Measurements from ENCODE around the gene PLPPR1.

The PLPPR1 gene

GRCh38 chr9:101200852-101201251 is 172.3 kb downstream of the PLPPR1 start:
- ATAC-seq: no peak
- TF ChIP-seq ARNTL (CRISPR knock-in tag; IDR thresholded peaks at IDR 0.05; ENCODE audit: borderline replicate concordance, low read depth): no peak
- TF ChIP-seq ZC3H10 (CRISPR knock-in tag; IDR thresholded peaks at IDR 0.05): no peak
- TF ChIP-seq RARB (CRISPR knock-in tag; IDR thresholded peaks at IDR 0.05): no peak
- no peak for TF ChIP-seq ZFP30 (CRISPR knock-in tag; IDR thresholded peaks at IDR 0.05)
- TF ChIP-seq BACH2 (CRISPR knock-in tag; IDR thresholded peaks at IDR 0.05; ENCODE audit: borderline replicate concordance): no peak
- no peak for TF ChIP-seq TOX (CRISPR knock-in tag; IDR thresholded peaks at IDR 0.05; ENCODE audit: borderline replicate concordance)
- no peak for TF ChIP-seq CSDC2 (CRISPR knock-in tag; IDR thresholded peaks at IDR 0.05)
- no peak for TF ChIP-seq ZNF70 (CRISPR knock-in tag; IDR thresholded peaks at IDR 0.05)
- no peak for TF ChIP-seq ISL1 (CRISPR knock-in tag; IDR thresholded peaks at IDR 0.05)
- no peak for TF ChIP-seq CSRNP3 (CRISPR knock-in tag; IDR thresholded peaks at IDR 0.05)
- no peak for TF ChIP-seq GLIS3 (CRISPR knock-in tag; IDR thresholded peaks at IDR 0.05)
- no peak for TF ChIP-seq ESRRG (CRISPR knock-in tag; IDR thresholded peaks at IDR 0.05)
- TF ChIP-seq CREB5 (CRISPR knock-in tag; IDR thresholded peaks at IDR 0.05; ENCODE audit: low read depth): no peak
- no peak for TF ChIP-seq ZFP3 (CRISPR knock-in tag; IDR thresholded peaks at IDR 0.05)
- no peak for TF ChIP-seq ZNF565 (CRISPR knock-in tag; conservative IDR thresholded peaks at IDR 0.05; ENCODE audit: low read depth)
- TF ChIP-seq OSR1 (CRISPR knock-in tag; IDR thresholded peaks at IDR 0.05): no peak
- TF ChIP-seq ZNF8 (CRISPR knock-in tag; IDR thresholded peaks at IDR 0.05): no peak
- TF ChIP-seq PPARA (CRISPR knock-in tag; IDR thresholded peaks at IDR 0.05; ENCODE audit: borderline replicate concordance): no peak
- TF ChIP-seq POU6F1 (CRISPR knock-in tag; IDR thresholded peaks at IDR 0.05; ENCODE audit: borderline replicate concordance, low read depth): no peak
- no peak for TF ChIP-seq SNAI2 (CRISPR knock-in tag; IDR thresholded peaks at IDR 0.05)

- TF ChIP-seq ZC3H10 (CRISPR knock-in tag; IDR thresholded peaks at IDR 0.05) (no peak), CREB5 (CRISPR knock-in tag; IDR thresholded peaks at IDR 0.05; ENCODE audit: low read depth) (no peak), ZNF565 (CRISPR knock-in tag; conservative IDR thresholded peaks at IDR 0.05; ENCODE audit: low read depth) (no peak), POU6F1 (CRISPR knock-in tag; IDR thresholded peaks at IDR 0.05; ENCODE audit: borderline replicate concordance, low read depth) (no peak), ZNF70 (CRISPR knock-in tag; IDR thresholded peaks at IDR 0.05) (no peak), RARB (CRISPR knock-in tag; IDR thresholded peaks at IDR 0.05) (no peak), ISL1 (CRISPR knock-in tag; IDR thresholded peaks at IDR 0.05) (no peak), TSHZ2 (CRISPR knock-in tag; IDR thresholded peaks at IDR 0.05) (no peak), GLIS3 (CRISPR knock-in tag; IDR thresholded peaks at IDR 0.05) (no peak), ZFP3 (CRISPR knock-in tag; IDR thresholded peaks at IDR 0.05) (no peak), TCF4 (CRISPR knock-in tag; IDR thresholded peaks at IDR 0.05; ENCODE audit: borderline replicate concordance) (no peak), PATZ1 (CRISPR knock-in tag; IDR thresholded peaks at IDR 0.05; ENCODE audit: borderline replicate concordance) (no peak), ARNTL (CRISPR knock-in tag; IDR thresholded peaks at IDR 0.05; ENCODE audit: borderline replicate concordance, low read depth) (no peak), CSDC2 (CRISPR knock-in tag; IDR thresholded peaks at IDR 0.05) (no peak)
- ATAC-seq: no peak
Measured at GRCh38 chr9:101201630-101202029, 173.1 kb downstream of the PLPPR1 start.
